ENCODE data around the gene OR5AK2.

The OR5AK2 gene

GRCh38 chr11:56994532-56994931 is 5.8 kb downstream of the OR5AK2 start:
- ATAC-seq = no peak
- TF ChIP-seq TSHZ2 (CRISPR knock-in tag; IDR thresholded peaks at IDR 0.05) = no peak
- no peak for TF ChIP-seq ISL1 (CRISPR knock-in tag; IDR thresholded peaks at IDR 0.05)
- TF ChIP-seq ZNF70 (CRISPR knock-in tag; IDR thresholded peaks at IDR 0.05) = no peak
- no peak for TF ChIP-seq TCF4 (CRISPR knock-in tag; IDR thresholded peaks at IDR 0.05; ENCODE audit: borderline replicate concordance)
- no peak for TF ChIP-seq BACH2 (CRISPR knock-in tag; IDR thresholded peaks at IDR 0.05; ENCODE audit: borderline replicate concordance)
- TF ChIP-seq PPARA (CRISPR knock-in tag; IDR thresholded peaks at IDR 0.05; ENCODE audit: borderline replicate concordance) = no peak
- no peak for TF ChIP-seq ZFP3 (CRISPR knock-in tag; IDR thresholded peaks at IDR 0.05)
- no peak for TF ChIP-seq CSDC2 (CRISPR knock-in tag; IDR thresholded peaks at IDR 0.05)
- TF ChIP-seq POU6F1 (CRISPR knock-in tag; IDR thresholded peaks at IDR 0.05; ENCODE audit: borderline replicate concordance, low read depth) = no peak
- TF ChIP-seq ARNTL (CRISPR knock-in tag; IDR thresholded peaks at IDR 0.05; ENCODE audit: borderline replicate concordance, low read depth) = no peak
- TF ChIP-seq SNAI2 (CRISPR knock-in tag; IDR thresholded peaks at IDR 0.05) = no peak
- TF ChIP-seq OSR1 (CRISPR knock-in tag; IDR thresholded peaks at IDR 0.05) = no peak
- no peak for TF ChIP-seq ZFP30 (CRISPR knock-in tag; IDR thresholded peaks at IDR 0.05)
- TF ChIP-seq ESRRG (CRISPR knock-in tag; IDR thresholded peaks at IDR 0.05) = no peak
- no peak for TF ChIP-seq ZNF8 (CRISPR knock-in tag; IDR thresholded peaks at IDR 0.05)

GRCh38 chr11:57001674-57002401 is 13.1 kb downstream of the OR5AK2 start:
- TF ChIP-seq CSRNP3 (CRISPR knock-in tag; IDR thresholded peaks at IDR 0.05) (no peak), TSHZ2 (CRISPR knock-in tag; IDR thresholded peaks at IDR 0.05) (no peak), ISL1 (CRISPR knock-in tag; IDR thresholded peaks at IDR 0.05) (no peak), CSDC2 (CRISPR knock-in tag; IDR thresholded peaks at IDR 0.05) (no peak), ZNF70 (CRISPR knock-in tag; IDR thresholded peaks at IDR 0.05) (no peak), TCF4 (CRISPR knock-in tag; IDR thresholded peaks at IDR 0.05; ENCODE audit: borderline replicate concordance) (no peak), ZFP30 (CRISPR knock-in tag; IDR thresholded peaks at IDR 0.05) (no peak), CREB5 (CRISPR knock-in tag; IDR thresholded peaks at IDR 0.05; ENCODE audit: low read depth) (no peak), ZNF565 (CRISPR knock-in tag; conservative IDR thresholded peaks at IDR 0.05; ENCODE audit: low read depth) (no peak), ZNF8 (CRISPR knock-in tag; IDR thresholded peaks at IDR 0.05) (no peak), ZFP3 (CRISPR knock-in tag; IDR thresholded peaks at IDR 0.05) (no peak), PPARA (CRISPR knock-in tag; IDR thresholded peaks at IDR 0.05; ENCODE audit: borderline replicate concordance) (no peak), POU6F1 (CRISPR knock-in tag; IDR thresholded peaks at IDR 0.05; ENCODE audit: borderline replicate concordance, low read depth) (no peak)
- ATAC-seq = no peak
